ENCODE results near the gene RAB27B.

DNA sequence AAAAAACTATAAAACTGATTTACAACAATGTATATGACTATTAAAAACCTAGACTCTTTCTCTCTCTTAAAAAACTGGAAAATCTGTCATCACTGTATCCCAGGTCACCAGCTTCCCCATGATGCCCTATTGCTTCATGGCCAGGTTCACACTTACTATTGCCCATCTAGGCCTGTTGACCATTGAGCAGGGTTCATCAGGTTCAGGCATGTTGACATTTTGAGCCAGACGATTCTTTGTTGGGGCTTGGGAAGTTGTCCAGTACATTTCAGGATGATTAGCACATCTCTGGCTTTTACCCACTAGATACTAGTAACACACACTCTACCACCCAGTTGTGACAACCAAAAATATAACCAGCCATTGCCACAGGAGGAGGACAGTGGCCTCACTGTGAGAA is 26.9 kb upstream of the RAB27B start:
- TF ChIP-seq CTCF (IDR thresholded peaks at IDR 0.05 in 2 of 3, conservative IDR thresholded peaks at IDR 0.05 in 1 of 3; ENCODE audit: control insufficient read depth in 2 of 3, extremely low read depth in 1 of 3, insufficient read depth in 1 of 3, low read depth in 3 of 3, low read length in 3 of 3) (no peak), RAD21 (IDR thresholded peaks at IDR 0.05; ENCODE audit: insufficient read depth, low read depth, low read length) (no peak), CHD1 (IDR thresholded peaks at IDR 0.05; ENCODE audit: low read depth, low read length) (no peak), BCL11A (IDR thresholded peaks at IDR 0.05; ENCODE audit: low read depth, low read length) (no peak), EZH2 (IDR thresholded peaks at IDR 0.05; ENCODE audit: borderline replicate concordance, control insufficient read depth, low read depth, low read length) (no peak), EP300 (IDR thresholded peaks at IDR 0.05; ENCODE audit: borderline replicate concordance in 1 of 2, control insufficient read depth in 1 of 2, low read depth in 2 of 2, low read length in 2 of 2) (no peak), TAF1 (IDR thresholded peaks at IDR 0.05; ENCODE audit: borderline replicate concordance, low read depth, low read length) (no peak), ZBED1 (IDR thresholded peaks at IDR 0.05; ENCODE audit: borderline replicate concordance) (no peak), POLR2A (IDR thresholded peaks at IDR 0.05; ENCODE audit: low read depth, low read length) (no peak), POLR2AphosphoS5 (IDR thresholded peaks at IDR 0.05; ENCODE audit: low read length) (no peak), TCF7 (IDR thresholded peaks at IDR 0.05; ENCODE audit: borderline replicate concordance) (no peak), RELA (IDR thresholded peaks at IDR 0.05; ENCODE audit: borderline replicate concordance, partially characterized antibody) (no peak)
- TF ChIP-seq, protein P1, sequence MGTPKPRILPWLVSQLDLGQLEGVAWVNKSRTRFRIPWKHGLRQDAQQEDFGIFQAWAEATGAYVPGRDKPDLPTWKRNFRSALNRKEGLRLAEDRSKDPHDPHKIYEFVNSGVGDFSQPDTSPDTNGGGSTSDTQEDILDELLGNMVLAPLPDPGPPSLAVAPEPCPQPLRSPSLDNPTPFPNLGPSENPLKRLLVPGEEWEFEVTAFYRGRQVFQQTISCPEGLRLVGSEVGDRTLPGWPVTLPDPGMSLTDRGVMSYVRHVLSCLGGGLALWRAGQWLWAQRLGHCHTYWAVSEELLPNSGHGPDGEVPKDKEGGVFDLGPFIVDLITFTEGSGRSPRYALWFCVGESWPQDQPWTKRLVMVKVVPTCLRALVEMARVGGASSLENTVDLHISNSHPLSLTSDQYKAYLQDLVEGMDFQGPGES (IDR thresholded peaks at IDR 0.05) = no peak
